ENCODE measurements around the gene DUSP10.

DNA sequence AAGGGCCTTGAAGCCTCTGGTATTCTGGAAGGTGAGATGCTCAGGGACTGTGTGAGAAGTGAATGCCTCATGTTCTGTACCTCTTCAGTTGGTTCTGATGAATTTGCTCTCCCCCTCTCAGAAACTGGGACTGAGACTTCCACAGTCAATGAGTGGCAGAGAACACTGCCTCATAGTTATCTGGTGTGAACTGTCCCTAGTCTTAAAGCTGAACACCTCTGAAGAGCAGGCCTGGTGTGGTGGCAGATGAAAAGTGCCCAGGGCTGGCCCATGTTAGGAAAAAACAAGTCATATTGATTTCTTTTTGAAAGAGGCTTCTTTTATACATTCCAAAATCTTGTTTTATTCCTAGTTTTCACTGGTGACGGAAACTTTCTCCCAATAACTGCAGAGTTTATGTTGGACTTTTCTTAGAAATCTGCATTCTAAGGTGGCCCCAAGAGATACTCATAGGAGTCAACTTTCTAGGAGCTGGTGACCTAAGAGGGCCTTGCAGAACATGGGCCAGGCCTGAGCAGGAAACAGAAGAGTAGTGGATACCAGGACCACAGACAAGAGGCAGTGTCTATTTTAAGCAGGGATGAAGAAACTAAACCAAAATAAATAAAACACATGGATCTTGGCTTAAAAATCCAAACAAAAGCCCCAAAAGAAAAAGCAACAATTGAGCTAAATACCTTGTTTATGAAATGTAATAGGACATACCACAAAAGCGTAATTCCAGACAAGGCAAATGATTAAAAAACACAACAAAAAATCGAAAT is 19.5 kb downstream of the DUSP10 start:
- TF ChIP-seq CTCF (IDR thresholded peaks at IDR 0.05; ENCODE audit: insufficient read depth, low read length, poor library complexity, severe bottlenecking) (no peak), EZH2phosphoT487 (conservative IDR thresholded peaks at IDR 0.05; ENCODE audit: low read length) (no peak)
